Stimulated activated CD4-positive, alpha-beta T cell treated with anti-CD3 and anti-CD28 coated beads, Interleukin-15, amount 100 ng/mL, for 48 hours (primary cell): ENCODE results near the gene PLEKHH3.

ENCODE experiments used
- DNase-seq, 2 donors: peaks; one replicate each; pipeline ENCODE4 v3.0.0-alpha.2; 2020; ENCODE audit warnings: low read depth in 2 of 2

The PLEKHH3 gene

GRCh38 chr17:42676424-42677011 lies at the start of gene PLEKHH3:
Gene PLEKHH3 (minus strand): TSS chr17:42676994. CDS start chr17:42676563, 431 bp downstream.
- no peak for DNase-seq

DNA sequence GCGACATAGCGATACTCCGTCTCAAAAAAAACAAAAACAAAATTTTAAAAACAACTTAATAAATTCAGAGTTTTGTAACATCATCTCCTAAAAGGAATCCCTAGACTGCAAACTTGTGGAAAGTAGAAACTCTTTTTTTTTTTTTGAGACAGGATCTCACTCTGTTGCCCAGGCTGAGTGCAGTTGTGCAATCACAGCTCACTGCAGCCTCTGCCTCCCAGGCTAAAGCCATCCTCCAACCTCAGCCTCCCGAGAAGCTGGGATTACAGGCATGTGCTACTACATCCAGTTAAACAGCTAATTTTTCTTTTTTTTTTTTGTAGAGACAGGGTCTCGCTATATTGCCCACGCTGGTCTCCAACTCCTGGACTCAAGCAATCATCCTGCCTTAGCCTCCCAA lies 48.3 kb upstream of the PLEKHH3 start:
- DNase-seq: no peak

GRCh38 chr17:42723636-42724035 lies 46.8 kb upstream of the PLEKHH3 start:
- DNase-seq: no peak

GRCh38 chr17:42720996-42721583 lies 44.3 kb upstream of the PLEKHH3 start:
- no peak for DNase-seq

DNA sequence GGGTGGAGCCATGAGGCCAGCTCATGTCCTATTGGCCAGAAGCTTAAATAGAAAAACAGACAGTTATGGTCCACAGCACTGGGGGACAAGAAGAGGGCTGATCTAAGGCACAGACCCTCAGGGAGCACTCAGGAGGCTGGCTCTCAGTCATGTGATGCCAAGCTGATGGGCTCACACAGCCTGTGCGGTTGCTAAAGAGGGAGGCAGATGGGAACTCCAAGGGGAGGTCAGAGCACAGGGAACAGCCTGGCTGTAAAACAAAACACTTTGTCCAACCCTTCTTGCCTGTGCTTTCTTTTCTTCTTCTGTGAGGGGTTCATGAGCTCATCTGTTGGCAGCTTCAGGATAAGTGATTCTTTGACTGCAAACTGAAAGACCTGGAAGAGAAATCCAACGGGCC lies 32.8 kb upstream of the PLEKHH3 start:
- no peak for DNase-seq

GRCh38 chr17:42708588-42708987 lies 31.8 kb upstream of the PLEKHH3 start:
- DNase-seq: no peak

DNA sequence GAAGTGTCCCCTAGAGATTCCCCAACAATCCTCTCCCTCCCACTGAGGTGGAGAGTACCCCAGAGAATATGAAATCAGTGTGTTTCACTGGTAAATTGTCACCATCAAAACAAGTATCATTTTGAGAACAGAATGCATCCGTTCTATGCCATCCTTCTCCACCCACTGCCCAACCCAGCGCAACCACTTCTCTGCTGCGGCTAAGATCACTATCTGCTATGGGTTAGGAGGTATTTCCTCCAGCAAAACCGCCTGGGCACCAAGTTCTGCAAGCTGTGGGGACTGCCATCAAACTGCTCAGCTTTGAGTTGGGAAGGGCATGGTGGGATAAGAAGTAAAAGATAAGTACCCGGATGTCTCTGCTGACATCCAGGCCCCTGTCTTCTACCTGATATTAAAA lies 29.9 kb upstream of the PLEKHH3 start:
- DNase-seq: peak in 1 of 2 donors; percentile 33

DNA sequence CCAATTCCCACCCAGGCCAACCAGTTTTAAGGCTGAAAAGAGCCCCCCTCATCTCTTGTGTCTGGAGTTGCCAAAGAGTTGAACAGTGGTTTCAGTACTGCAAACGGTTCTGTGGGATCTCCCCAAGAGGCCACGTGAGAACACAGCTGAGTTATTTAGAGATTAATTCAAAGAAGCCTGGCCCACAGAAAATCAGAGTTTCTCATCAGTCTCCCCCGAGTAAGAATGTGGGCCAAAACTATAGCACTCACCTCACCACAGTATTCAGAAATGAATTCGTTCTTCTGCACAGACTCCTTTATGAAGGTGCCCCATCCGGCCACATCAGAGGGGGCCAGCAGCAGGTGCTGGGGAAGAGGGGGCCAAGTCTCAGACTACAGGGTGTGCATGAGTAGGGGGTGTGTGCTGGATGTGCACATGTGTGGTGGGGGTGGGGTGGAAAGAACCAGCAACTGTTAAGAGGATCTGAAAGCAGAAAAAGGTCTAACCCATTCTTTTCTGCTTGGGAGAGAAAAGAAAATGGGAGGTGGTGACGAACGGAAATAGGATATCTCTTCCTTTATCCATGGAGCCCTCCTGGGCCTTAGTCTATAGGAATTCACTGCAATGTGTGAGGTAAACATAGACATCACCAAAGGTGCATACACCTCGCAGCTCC lies 28.2 kb upstream of the PLEKHH3 start:
- DNase-seq: peak in 1 of 2 donors; percentile 39

GRCh38 chr17:42704490-42704836 lies 27.7 kb upstream of the PLEKHH3 start:
- no peak for DNase-seq

GRCh38 chr17:42702446-42702845 lies 25.7 kb upstream of the PLEKHH3 start:
- no peak for DNase-seq

- no peak for DNase-seq
Observed at GRCh38 chr17:42700586-42701289, 23.9 kb upstream of the PLEKHH3 start.

- DNase-seq: no peak
Observed at GRCh38 chr17:42699415-42699740, 22.6 kb upstream of the PLEKHH3 start.

GRCh38 chr17:42698736-42699414 lies 22.1 kb upstream of the PLEKHH3 start:
- no peak for DNase-seq

DNA sequence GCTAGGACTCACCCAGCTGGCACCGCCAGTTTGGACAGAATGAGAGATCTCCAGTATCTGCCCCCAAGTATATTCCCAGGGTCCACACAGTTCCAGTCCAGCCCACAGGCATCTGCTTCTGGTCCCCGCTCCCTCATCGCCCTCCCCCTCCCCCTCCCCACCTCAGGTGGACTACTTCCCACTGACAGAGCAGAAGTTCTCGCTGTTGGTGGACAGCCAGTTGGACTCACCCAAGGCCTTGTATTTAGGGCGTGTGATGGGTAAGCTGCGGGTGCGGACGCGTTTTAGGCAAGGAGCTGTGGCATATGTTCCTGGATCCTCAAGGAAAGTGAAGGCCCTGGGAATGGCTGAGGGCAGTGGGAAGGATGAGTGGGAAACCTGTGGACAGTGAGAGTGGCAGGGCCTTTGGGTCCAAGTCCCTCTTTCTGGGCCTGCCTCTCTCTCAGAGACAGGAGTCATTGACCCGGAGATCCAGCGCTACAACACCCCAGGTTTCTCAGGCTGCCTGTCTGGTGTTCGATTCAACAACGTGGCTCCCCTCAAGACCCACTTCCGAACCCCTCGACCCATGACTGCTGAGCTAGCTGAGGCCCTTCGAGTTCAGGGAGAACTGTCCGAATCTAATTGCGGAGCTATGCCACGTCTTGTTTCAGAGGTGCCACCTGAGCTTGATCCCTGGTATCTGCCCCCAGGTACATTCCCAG lies 20.5 kb upstream of the PLEKHH3 start:
- no peak for DNase-seq

- DNase-seq: no peak
Observed at GRCh38 chr17:42695500-42695899, 18.7 kb upstream of the PLEKHH3 start.

DNA sequence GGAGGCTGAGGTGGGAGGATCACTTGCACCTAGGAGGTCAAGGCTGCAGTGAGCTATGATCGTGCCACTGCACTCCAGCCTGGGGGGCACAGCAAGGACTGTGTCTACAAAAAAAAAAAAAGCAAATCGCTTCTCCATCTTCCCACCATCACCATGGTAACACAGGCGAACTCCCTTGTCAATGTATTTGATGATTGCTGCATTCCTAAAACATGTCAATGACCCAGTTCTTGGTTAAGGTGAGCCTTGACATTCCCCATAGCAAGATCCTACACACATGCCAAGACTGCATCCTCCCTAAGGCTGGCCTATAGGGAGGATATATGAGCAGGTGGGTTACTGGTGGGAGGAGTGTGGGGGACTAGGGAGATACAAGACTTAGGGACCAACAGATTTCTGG lies 17.7 kb upstream of the PLEKHH3 start:
- DNase-seq: no peak

DNA sequence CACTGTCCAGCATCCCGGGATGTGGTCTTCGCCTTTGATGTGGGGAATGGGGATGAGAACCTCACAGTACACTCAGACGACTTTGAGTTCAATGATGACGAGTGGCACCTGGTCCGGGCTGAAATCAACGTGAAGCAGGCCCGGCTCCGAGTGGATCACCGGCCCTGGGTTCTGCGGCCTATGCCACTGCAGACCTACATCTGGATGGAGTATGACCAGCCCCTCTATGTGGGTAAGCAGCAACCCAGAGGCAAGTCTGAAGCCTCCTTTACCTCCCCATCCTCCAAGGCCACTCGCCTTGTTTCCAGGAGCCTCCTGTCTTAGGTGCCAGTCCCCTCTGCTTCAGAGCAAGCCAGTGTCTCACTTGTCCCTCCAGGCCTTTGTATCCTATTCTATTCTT lies 15.7 kb upstream of the PLEKHH3 start:
- no peak for DNase-seq

DNA sequence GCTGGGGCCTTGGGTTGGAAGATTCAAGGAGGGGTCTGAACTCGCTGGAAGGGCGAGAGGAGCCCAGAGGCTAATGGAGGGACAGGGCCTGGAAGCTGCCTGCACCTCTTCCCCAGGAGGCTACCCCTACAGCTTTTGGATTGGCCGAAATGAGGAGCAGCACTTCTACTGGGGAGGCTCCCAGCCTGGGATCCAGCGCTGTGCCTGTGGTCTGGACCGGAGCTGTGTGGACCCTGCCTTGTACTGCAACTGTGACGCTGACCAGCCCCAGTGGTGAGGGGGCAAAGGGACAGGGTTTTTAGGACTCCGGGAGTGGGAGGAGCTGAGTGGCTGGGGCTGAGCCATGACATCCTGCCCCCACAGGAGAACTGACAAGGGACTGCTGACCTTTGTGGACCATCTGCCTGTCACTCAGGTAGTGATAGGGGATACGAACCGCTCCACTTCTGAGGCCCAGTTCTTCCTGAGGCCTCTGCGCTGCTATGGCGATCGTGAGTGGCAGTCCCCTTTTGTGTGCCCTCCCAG lies 14.3 kb upstream of the PLEKHH3 start:
- no peak for DNase-seq

DNA sequence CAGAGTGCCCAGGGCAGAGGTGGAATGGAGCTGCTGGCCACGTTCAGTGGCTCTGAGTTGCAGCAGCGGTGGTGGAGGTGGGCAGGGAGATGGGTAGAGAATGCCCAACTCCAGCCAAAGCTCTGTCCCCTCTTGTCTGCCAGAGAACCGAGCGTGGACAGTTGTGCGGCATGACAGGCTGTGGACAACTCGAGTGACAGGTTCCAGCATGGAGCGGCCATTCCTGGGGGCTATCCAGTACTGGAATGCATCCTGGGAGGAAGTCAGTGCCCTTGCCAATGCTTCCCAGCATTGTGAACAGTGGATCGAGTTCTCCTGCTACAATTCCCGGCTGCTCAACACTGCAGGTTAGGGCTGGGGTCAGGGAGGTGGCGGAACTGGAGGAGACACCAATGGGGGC lies 13.8 kb upstream of the PLEKHH3 start:
- DNase-seq: no peak

- DNase-seq: no peak
Observed at GRCh38 chr17:42687707-42688320, 11.0 kb upstream of the PLEKHH3 start.

DNA sequence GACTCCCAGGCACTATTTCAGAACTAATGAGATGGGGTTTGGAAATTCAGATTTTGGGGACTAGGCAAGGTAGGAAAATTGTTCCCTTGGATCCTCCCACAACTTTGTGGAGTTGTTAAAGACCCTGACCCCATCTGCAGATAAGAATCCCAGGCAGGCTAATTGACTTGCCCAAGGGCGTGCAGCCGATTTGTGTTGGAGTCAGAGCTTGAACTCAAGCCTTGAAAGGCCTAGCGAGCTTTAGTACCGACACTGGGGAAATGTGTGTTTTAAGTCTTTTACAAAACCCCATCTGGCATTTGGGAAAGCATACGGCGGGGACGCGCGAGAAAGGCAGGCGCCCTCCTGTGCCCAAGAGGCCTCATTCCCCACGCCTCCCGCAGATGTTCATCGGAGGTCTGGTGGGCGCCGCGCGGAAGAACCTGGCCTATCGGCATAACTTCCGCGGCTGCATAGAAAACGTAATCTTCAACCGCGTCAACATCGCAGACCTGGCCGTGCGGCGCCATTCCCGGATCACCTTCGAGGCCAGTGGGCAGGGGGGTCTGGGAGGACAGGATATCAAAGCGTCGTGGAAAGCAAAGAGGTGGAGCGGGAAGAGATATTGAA lies 9.8 kb upstream of the PLEKHH3 start:
- DNase-seq: no peak
